Calu3 (cell line): ENCODE results near the gene LRPAP1. TPM values are rescaled to one million over a fixed set of nuclear protein-coding genes. Genes with fewer than 3 reads are reported as not detected.

Experiments
- BruUV-seq: library from RNA; stranded (reverse); fragments of 400-500 nt; replicated peaks from 2 replicates; lab custom pipeline; 2021; lab: Mats Ljungman, UMichigan
- CTCF ChIA-PET: fragments of 300-600 bp; sonication (Branson Sonifier 250); formaldehyde crosslinking; loops from one replicate; lab custom pipeline; 2022; ENCODE audit warnings: antibody characterized with exemption; lab: Charles Lee
- DNase-seq: peaks from one replicate; pipeline ENCODE4 v3.0.0; 2022
- H3K27ac Mint-ChIP-seq: one replicate; pipeline ENCODE4 v1.8.0; 2022; ENCODE audit warnings: mixed read lengths; ENCODE audit not compliant: unreplicated experiment
- H3K27me3 Mint-ChIP-seq: one replicate; pipeline ENCODE4 v1.8.0; 2022; ENCODE audit warnings: mixed read lengths; ENCODE audit not compliant: unreplicated experiment
- H3K36me3 Mint-ChIP-seq: one replicate; pipeline ENCODE4 v1.8.0; 2022; ENCODE audit warnings: mild to moderate bottlenecking, moderate library complexity, mixed read lengths; ENCODE audit not compliant: insufficient read depth, unreplicated experiment
- H3K4me1 Mint-ChIP-seq: one replicate; pipeline ENCODE4 v1.8.0; 2022; ENCODE audit warnings: mild to moderate bottlenecking, low read depth, mixed read lengths; ENCODE audit not compliant: unreplicated experiment
- H3K4me3 Mint-ChIP-seq: one replicate; pipeline ENCODE4 v1.8.0; 2022; ENCODE audit warnings: mild to moderate bottlenecking, low read depth, moderate library complexity, mixed read lengths; ENCODE audit not compliant: unreplicated experiment
- H3K9me3 Mint-ChIP-seq: one replicate; pipeline ENCODE4 v1.8.0; 2022; ENCODE audit warnings: low read depth, mixed read lengths; ENCODE audit not compliant: unreplicated experiment
- CTCF ChIP-seq: fragments of 200-600 bp; IDR thresholded peaks from one replicate; pipeline ENCODE4 v1.8.0; 2022; ENCODE audit warnings: antibody characterized with exemption; ENCODE audit not compliant: unreplicated experiment
- intact Hi-C: fragments of 100-400 bp; cut with micrococcal nuclease; formaldehyde crosslinking; loops from one replicate; pipeline ENCODE4 v1.10.0; 2022; ENCODE audit not compliant: unreplicated experiment
- total RNA-seq: library from RNA; stranded (reverse); gene quantifications from 2 replicates; pipeline ENCODE4 v1.2.3, GENCODE V29; 2022

Gene LRPAP1
- total RNA-seq, 1 experiment from 2014 or later = 88.5 TPM

- no peak for TF ChIP-seq CTCF
- CTCF ChIA-PET = interaction anchor here (1.1 kb wide), 1 partner anchor 910 kb away, joined by 7 read pairs; no protein-coding TSS in a partner anchor
- Mint-ChIP-seq H3K4me1 (peaks cover 7% of the 10 kb centered on the region), H3K36me3 (peaks cover 7% of the 10 kb centered on the region), H3K27me3 (no peaks in the 10 kb centered on the region), H3K4me3 (no peak overlapping the region), H3K27ac (no peak overlapping the region), H3K9me3 (no peaks in the 10 kb centered on the region)
- BruUV-seq = no TSS peak
- intact Hi-C loops = no loop called here
- no peak for DNase-seq
Measured at GRCh38 chr4:3526456-3526855, 5.8 kb downstream of the LRPAP1 start.

DNA sequence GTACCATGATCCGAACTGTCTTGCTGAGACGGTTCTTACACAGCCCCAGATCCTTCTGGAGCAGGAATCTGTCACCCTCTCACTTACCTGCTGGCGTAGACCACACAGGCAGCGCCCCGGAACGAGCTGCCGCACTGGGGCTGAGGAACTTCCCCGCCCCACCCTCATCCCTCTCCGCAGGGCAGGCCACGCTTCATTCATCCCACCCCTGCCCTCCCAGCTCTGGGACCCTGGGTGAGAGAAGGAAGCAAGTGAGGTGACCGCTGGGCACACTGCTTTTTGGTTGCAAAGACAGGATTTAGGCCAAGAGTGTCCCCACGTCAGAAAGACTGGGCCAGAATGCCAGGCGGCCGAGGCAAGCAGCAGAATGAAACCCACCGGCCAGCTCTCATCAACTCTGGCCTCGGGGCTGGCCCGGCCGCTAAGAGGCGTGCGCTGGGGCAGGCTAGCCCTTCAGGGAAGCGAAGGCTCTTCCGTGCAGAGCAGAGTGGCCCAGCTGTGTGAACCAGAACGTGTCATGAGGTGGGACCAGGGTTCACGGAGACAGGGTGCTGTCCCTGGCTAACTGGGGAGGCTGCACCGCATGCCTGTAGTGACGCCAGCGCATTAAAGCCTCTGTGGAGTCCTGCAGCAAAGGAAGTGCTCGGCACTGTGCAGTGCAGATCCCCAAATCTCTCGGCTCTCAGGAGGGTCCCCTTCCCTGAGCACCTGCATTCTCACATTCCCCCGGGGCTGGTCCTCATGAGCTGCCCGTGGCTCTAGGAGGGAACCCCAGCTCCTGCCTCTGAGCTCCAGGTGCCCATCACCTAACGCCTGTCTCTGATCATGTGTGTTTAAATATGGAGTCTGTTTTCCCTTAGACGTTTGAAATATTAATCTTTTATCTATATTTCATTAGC lies 6.4 kb downstream of the LRPAP1 start:
- no peak for DNase-seq
- no TSS peak for BruUV-seq
- Mint-ChIP-seq H3K9me3 (no peaks in the 10 kb centered on the region), H3K27me3 (no peaks in the 10 kb centered on the region), H3K36me3 (peaks cover under 1% of the 10 kb centered on the region), H3K27ac (no peak overlapping the region), H3K4me3 (no peak overlapping the region), H3K4me1 (peaks cover under 1% of the 10 kb centered on the region)
- TF ChIP-seq CTCF = no peak
- intact Hi-C loops = no loop called here
- CTCF ChIA-PET = interaction anchor here (1.1 kb wide), 1 partner anchor 911 kb away, joined by 7 read pairs; no protein-coding TSS in a partner anchor

- CTCF ChIA-PET = no interaction called here
- Mint-ChIP-seq H3K36me3 (no peaks in the 10 kb centered on the region), H3K27me3 (no peaks in the 10 kb centered on the region), H3K4me1 (no peaks in the 10 kb centered on the region), H3K9me3 (no peaks in the 10 kb centered on the region), H3K27ac (no peak overlapping the region), H3K4me3 (no peak overlapping the region)
- no peak for TF ChIP-seq CTCF
- intact Hi-C loops = no loop called here
- no peak for DNase-seq
- no TSS peak for BruUV-seq
Measured at GRCh38 chr4:3524920-3525319, 7.3 kb downstream of the LRPAP1 start.

GRCh38 chr4:3524349-3524748 lies 7.9 kb downstream of the LRPAP1 start:
- no peaks in the 10 kb centered on the region for H3K36me3 Mint-ChIP-seq
- intact Hi-C loops = no loop called here
- BruUV-seq = no TSS peak
- CTCF ChIA-PET = no interaction called here
- DNase-seq = no peak
- H3K4me3 Mint-ChIP-seq = no peak overlapping the region
- TF ChIP-seq CTCF = no peak
- no peak overlapping the region for H3K27ac Mint-ChIP-seq
- no peaks in the 10 kb centered on the region for H3K4me1 Mint-ChIP-seq
- no peaks in the 10 kb centered on the region for H3K27me3 Mint-ChIP-seq
- H3K9me3 Mint-ChIP-seq = no peaks in the 10 kb centered on the region
